Right ventricle myocardium superior (tissue), 1 donor: ENCODE data around the gene ASB16. TPM values are rescaled to one million over a fixed set of nuclear protein-coding genes. Genes with fewer than 3 reads are reported as not detected.
"Not testable (repeated sequence)": the region's sequence is repeated elsewhere in the genome, so short reads cannot be mapped to it uniquely, and the experiment has no call there.

Experiments used
- ATAC-seq: fragments of 200-7000 bp; cut with Tn5 transposase; one replicate; pipeline ENCODE4 v1.9.1; 2020; ENCODE audit warnings: mild to moderate bottlenecking; ENCODE audit not compliant: poor library complexity
- DNase-seq: peaks from one replicate; pipeline ENCODE4 v3.0.0-alpha.2; 2020
- intact Hi-C: fragments of 100-400 bp; cut with DNase I; formaldehyde crosslinking; loops from one replicate; pipeline ENCODE4 v1.11.2; 2022
- total RNA-seq: library from RNA; stranded (reverse); fragmentation: NEBNext Ultra II Directional; extraction: Animal tissue kit (Norgen Biotek cat#: 25700); gene quantifications from one replicate; pipeline ENCODE4 v1.2.1, GENCODE V29; 2021
- donor health status: DM: no; HTN: yes; CAD: no; lungs with severe emphysema.

ASB16 gene
- total RNA-seq, 1 donor from 2014 or later = 14.8 TPM

GRCh38 chr17:44144966-44145739 is 25.4 kb upstream of the ASB16 start:
- intact Hi-C loops = loop anchor here (10.0 kb wide), 2 partner anchors 200 kb away; partner anchors contain the start of genes GRN and PPY
- ATAC-seq (peak; percentile 26), DNase-seq (no peak)

GRCh38 chr17:44146375-44147346 is 23.8 kb upstream of the ASB16 start:
- peak; percentile 75 for ATAC-seq
- intact Hi-C loops = loop anchor here (10.0 kb wide), 2 partner anchors 198 to 202 kb away; partner anchors contain the start of genes GRN and PPY
- no peak for DNase-seq

DNA sequence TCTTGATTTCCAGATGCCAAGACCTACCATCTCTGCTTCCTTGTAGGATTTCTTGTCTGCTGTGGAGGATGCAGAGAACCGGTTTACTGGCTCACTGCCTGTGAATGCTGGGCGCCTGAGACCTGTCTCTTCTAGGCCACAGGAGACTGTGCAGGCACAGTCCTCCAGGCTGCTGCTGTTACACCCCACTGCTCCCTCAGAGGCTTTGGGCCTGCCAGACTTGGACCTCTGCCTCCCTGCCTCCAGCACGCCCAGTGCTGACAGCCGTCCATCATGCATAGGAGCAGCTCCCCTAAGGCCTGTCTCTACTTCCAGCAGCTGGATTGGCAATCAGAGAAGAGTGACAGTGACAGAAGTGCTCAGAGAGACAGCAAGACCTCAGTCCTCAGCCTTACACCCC is 22.7 kb upstream of the ASB16 start:
- intact Hi-C loops = loop anchor here (10.0 kb wide), 2 partner anchors 197 to 203 kb away; partner anchors contain the start of genes GRN and PPY
- ATAC-seq (peak; percentile 66), DNase-seq (peak; percentile 48)

GRCh38 chr17:44149066-44149465 is 21.4 kb upstream of the ASB16 start:
- intact Hi-C loops = loop anchor here (10.0 kb wide), 2 partner anchors 196 to 204 kb away; partner anchors contain the start of genes GRN and PPY
- DNase-seq, ATAC-seq: not testable (repeated sequence)

GRCh38 chr17:44149750-44150329 is 20.7 kb upstream of the ASB16 start:
- DNase-seq = no peak
- ATAC-seq = no peak
- intact Hi-C loops = loop anchor here (10.0 kb wide), 2 partner anchors 195 to 205 kb away; partner anchors contain the start of genes GRN and PPY

- no peak for DNase-seq
- ATAC-seq = no peak
- intact Hi-C loops = no loop called here
Measured at GRCh38 chr17:44152875-44153274, 17.6 kb upstream of the ASB16 start.

- ATAC-seq = no peak
- intact Hi-C loops = no loop called here
- DNase-seq = no peak
Measured at GRCh38 chr17:44155488-44155887, 15.0 kb upstream of the ASB16 start.

DNA sequence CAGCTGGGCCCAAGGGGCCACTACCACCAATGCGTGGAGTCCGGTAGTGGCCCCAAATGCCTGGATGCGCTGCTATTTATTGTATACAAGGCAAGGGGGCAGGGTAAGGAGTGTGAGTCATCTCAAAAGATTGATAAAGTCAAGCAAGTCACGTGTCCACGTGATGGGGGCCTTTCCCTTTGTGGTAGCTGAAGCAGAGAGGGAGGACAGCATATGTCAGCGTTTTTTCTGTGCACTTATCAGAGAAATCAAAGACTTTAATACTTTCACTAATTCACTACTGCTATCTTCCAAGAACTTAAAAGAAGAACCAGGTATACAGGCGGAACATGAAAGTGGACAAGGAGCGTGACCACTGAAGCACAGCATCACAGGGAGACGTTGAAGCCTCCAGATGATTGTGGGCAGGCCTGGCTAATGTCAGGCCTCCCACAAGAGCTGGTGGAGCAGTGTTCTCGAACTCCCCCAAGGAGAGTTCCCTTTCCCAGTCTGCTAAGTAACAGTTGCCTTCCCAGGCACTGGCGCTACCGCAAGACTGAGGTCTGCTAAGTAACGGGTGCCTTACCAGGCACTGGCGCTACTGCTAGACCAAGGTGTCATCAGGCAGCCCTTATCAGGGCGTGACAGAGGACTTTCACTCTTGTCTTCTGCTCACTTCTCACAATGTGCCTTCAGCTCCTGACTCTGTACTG is 10.8 kb upstream of the ASB16 start:
- intact Hi-C loops = no loop called here
- ATAC-seq (no peak), DNase-seq (no peak)

- ATAC-seq (no peak), DNase-seq (no peak)
- intact Hi-C loops = no loop called here
Measured at GRCh38 chr17:44164476-44164875, 6.0 kb upstream of the ASB16 start.

DNA sequence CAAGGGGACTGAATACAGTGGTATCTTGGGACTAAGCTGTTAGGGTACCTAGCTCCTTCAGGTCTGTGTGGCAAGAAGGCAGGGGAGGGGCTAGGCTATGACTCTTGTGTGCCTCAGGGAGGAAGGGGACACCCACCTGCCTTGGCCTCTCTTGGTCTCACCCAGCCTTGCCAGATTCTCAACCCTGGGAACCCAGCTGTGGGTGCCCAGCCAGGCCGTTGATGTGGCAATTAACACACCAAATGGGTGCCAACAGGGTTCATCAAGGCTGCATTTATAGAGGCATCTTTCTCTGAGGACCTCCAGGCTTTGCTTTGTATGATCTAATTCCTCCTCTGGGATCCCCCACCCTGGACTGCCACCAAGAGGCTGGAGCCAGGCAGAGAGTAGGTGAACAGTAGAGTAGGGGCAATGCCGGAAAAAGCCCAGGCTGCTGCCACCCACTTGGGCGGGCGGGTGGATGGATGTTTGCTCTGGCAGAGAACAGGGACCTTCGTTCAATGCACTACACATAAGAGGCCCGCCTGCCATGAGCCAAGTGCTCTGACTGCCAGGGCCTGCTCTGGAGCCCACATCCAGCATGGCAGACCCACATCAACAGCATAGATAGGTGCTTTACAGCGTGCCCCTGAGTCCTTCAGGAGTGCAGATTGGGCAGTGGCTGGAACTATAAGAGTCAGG is 3.2 kb upstream of the ASB16 start:
- ATAC-seq = no peak
- intact Hi-C loops = no loop called here
- no peak for DNase-seq

- ATAC-seq = no peak
- intact Hi-C loops = no loop called here
- no peak for DNase-seq
Measured at GRCh38 chr17:44170135-44170498, 387 bp upstream of the ASB16 start.

GRCh38 chr17:44171931-44172455 is 1.5 kb downstream of the ASB16 start:
- DNase-seq (no peak), ATAC-seq (no peak)
- intact Hi-C loops = no loop called here

DNA sequence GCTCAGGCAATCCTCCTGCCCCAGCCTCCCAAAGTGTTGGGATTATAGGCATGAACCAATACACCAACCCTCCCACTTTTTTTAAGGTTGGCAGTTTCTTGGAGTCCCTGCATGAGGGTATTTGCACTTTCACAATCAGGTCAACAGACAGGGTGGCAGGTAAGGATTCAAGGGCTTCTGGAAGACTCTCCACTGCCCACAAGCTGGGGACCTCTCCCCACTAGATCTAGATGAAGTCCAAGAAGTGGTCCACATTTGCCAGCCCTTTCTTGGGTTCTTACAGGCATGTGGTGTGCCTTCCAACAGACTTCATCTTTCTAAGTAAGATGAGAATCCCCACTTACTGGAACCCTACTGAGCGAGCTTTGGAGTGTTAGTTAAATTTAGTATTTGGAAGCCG is 3.9 kb downstream of the ASB16 start:
- intact Hi-C loops = no loop called here
- ATAC-seq (no peak), DNase-seq (no peak)

DNA sequence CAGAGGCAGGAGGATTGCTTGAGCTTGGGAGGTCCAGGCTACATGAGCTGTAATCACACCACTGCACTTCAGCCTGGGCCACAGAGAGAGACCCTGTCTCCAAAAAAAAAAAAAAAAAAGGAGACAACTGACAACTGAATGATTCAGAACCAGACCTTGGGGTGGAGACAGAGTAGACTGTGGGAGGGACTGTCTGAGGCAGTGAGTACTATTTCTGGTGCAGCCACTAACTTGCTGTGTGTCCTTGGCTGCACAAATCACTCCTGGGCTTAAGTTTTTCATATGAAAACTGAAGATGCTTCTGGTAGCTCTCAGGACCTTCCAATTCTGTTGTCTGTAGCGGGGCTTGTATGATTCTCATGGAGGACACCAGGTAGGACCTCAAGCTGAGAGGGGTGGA is 5.8 kb downstream of the ASB16 start:
- DNase-seq = no peak

DNA sequence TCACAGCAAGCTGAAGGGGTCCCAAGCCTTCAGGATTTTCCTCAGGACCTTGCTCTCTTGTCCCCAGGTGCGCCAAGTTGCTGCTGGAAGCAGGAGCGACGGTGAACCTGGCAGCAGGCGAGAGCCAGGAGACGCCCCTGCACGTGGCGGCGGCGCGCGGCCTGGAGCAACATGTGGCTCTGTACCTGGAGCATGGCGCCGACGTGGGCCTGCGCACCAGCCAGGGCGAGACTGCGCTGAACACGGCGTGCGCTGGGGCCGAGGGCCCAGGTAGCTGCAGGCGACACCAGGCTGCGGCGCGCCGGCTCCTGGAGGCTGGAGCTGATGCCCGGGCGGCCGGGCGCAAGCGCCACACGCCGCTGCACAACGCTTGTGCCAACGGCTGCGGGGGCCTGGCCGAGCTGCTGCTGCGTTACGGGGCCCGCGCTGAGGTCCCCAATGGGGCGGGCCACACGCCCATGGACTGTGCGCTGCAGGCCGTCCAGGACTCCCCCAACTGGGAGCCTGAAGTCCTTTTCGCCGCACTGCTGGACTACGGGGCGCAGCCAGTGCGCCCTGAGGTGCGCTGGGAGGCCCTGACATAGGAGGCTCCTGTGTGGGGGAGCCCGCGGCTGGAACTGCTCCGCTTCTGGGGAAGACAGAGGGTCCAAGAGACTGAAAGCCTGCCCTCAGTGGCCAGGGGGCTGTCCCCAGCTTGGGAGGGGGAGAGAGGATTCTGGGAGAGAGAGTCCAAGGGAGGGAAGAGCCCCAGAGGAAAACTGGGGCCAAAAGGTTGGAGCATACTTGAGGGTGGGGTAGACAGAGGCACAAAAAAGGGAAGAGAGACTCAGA is 6.4 kb downstream of the ASB16 start:
- ATAC-seq (peak; percentile 6), DNase-seq (no peak)
- intact Hi-C loops = no loop called here

More for the DNA sequence above, 5.8 kb downstream of the ASB16 start:
- no peak for ATAC-seq
- intact Hi-C loops = no loop called here

DNA sequence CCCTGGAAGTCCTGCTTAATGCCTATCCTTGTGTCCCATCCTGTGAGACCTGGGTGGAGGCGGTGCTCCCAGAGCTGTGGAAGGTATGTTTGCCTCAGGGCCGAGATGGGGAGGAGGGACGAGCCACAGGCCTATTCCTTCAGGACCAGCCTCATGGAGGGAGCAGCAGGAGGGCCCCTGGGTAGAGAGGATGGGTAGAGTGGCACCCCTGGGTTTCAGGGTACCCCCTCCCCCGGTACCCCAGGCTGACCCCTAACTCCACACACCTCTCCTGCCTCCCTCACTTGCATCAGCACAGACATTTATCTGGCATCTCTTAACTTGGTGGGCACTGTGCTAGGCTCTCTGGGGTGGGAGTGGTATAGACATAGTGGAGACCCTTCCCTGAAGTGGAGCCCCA is 7.1 kb downstream of the ASB16 start:
- intact Hi-C loops = no loop called here
- DNase-seq = no peak
- no peak for ATAC-seq

GRCh38 chr17:44178133-44178532 is 7.6 kb downstream of the ASB16 start:
- DNase-seq = no peak
- intact Hi-C loops = no loop called here
- no peak for ATAC-seq
